Measurements from ENCODE around the gene TSGA10IP.
"Not testable (repeated sequence)": the region's sequence is repeated elsewhere in the genome, so short reads cannot be mapped to it uniquely, and the experiment has no call there.

TSGA10IP gene

GRCh38 chr11:65946655-65947054 lies 1.4 kb downstream of the TSGA10IP start:
- no peak for DNase-seq (ENCODE audit: low read depth)

DNA sequence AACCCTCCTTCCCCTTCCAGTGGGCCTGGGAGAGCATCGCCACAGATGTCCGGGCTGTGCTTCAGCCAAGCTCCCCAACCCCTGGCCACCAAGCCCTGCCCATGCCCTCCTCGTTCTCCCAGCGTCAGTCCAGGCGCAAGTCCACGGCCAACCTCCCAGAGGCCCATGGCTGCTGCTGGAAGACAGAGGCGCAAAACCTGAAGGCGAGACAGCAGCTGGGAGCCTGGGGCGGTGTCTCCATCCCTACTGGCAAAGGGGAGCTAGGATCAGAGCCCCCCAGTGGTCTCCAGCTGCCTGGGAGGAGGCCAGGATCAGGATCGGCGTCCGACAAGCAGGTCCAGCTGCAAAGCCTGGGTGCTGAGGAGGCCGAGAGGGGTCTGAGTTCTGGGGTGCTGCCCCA lies 1.9 kb downstream of the TSGA10IP start:
- DNase-seq (ENCODE audit: low read depth): no peak

- DNase-seq (ENCODE audit: low read depth): no peak
These were observed 2.4 kb downstream of the TSGA10IP start for GRCh38 chr11:65947603-65948125.

- DNase-seq (ENCODE audit: low read depth): not testable (repeated sequence)
These were observed 5.4 kb downstream of the TSGA10IP start for GRCh38 chr11:65950711-65951110.

GRCh38 chr11:65951641-65952040 lies 6.4 kb downstream of the TSGA10IP start:
- not testable (repeated sequence) for DNase-seq (ENCODE audit: low read depth)

DNA sequence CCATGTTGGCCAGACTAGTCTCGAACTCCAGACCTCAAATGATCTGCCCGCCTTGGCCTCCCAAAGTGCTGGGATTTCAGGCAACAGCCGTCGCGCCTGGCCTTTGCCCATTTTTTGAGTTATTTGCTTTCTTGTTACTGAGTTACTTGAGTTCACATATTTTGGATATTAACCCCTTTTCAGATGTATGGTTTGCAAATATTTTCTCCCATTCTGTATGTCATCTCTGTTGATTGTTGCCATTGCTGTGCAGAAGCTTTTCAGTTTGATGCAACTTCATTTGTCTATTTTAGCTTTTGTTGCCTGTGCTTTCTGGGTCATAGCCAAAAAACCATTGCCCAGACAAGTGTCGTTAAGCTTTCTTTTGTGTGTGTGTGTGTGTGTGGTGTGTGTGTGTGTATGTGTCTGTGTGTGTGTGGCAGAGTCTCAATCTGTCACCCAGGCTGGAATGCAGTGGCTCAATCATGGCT lies 6.8 kb downstream of the TSGA10IP start:
- no peak for DNase-seq (ENCODE audit: low read depth)

DNA sequence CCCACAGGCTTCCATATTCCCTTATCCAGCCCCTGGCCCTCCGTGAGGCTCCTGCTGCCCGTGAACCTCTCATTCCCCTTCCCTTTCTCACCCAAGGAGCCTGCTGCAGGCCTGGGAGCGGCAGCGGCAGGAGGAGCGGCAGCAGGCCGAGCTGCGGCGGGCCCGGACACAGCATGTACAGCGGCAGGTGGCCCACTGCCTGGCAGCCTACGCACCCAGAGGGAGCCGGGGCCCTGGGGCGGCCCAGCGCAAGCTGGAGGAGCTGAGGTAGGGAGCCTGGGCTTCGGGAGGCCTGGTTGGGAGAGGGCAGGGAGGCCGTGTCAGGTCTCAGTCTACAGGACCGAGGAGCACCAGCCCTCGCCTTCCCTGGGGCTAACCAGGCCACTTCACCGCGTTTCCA lies 8.2 kb downstream of the TSGA10IP start:
- DNase-seq (ENCODE audit: low read depth): no peak

DNA sequence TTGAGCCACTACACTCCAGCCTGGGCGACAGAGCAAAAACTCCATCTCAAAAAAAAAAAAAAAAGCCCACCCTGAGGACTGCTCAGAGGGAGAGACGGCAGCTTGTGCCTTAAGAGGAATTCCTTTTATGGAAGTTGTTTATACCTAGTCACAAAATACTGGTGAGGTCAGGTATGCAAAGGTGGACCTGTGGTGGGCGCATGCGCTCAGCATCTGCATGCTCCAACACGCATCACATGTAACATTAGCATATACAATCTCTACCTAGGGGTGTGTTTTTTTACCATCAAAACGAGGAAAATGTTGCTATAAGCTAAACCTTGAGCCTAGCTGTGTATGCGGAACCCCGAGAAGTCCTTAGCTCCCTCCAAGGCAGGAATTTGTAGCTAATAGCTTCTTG lies 9.5 kb downstream of the TSGA10IP start:
- DNase-seq (ENCODE audit: low read depth): no peak

- DNase-seq (ENCODE audit: low read depth): no peak
These were observed 13.0 kb downstream of the TSGA10IP start for GRCh38 chr11:65958291-65958690.

DNA sequence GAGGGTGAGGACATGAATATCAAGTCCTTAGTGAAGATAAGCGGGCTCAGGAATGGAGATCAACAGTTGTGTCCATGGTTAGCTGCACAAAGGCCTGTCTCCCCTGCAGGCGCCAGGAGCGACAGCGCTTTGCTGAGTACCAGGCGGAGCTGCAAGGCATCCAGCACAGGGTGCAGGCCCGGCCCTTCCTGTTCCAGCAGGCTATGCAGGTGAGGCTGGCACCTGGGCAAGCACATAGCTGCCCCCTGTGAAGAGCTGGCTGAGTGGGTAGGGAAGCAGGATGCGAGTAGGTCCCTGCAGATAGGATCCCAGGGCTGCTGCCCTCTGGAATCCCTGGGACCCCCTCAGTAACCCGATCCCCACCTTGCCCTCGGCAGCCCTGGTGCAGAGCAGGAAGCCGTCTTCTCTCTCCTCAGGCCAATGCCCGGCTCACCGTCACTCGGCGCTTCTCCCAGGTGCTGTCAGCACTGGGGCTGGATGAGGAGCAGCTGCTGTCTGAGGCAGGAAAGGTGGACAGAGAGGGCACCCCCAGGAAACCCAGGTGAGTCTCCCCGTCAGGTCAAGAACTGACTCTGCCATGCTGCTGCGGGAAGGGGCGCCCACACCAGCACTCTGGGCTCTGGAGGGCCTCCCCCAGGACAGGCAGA lies 13.6 kb downstream of the TSGA10IP start:
- DNase-seq (ENCODE audit: low read depth): no peak

GRCh38 chr11:65960824-65961266 lies 15.6 kb downstream of the TSGA10IP start:
- no peak for DNase-seq (ENCODE audit: low read depth)

DNA sequence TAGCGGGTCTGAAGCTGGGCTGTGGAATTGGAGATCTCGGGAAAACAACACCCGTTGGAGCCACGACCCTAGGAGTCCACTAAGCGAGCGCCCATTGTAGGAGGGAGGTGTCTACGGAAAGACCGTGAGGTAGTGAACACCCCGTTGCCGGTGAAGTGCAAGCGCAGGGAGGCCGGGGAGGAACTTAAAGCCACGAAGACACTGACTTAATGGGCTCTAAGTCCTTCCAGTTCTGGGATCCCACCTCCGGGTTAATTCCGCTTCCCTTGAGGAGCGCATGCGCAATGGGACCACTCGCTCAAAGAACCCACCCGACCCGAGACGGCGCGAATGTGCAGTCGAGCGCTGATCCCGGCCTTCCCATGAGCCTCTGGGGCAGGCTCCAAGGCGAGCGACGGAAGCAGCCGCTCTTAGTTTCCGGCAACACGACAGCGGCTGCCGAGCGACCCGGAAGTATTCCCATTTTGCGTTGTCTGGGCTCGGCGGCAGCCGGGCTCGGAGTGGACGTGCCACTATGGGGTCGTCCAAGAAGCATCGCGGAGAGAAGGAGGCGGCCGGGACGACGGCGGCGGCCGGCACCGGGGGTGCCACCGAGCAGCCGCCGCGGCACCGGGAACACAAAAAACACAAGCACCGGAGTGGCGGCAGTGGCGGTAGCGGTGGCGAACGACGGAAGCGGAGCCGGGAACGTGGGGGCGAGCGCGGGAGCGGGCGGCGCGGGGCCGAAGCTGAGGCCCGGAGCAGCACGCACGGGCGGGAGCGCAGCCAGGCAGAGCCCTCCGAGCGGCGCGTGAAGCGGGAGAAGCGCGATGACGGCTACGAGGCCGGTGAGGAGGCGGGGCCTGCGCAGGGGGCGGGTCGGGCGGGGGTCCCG lies 16.2 kb downstream of the TSGA10IP start, which contains the start of gene SART1:
TSS of gene SART1 (plus strand) at position 468 of the 874 bp plus-strand sequence. CDS start at position 515, 47 bp downstream.
- peak; percentile 96 for DNase-seq (ENCODE audit: low read depth)

DNA sequence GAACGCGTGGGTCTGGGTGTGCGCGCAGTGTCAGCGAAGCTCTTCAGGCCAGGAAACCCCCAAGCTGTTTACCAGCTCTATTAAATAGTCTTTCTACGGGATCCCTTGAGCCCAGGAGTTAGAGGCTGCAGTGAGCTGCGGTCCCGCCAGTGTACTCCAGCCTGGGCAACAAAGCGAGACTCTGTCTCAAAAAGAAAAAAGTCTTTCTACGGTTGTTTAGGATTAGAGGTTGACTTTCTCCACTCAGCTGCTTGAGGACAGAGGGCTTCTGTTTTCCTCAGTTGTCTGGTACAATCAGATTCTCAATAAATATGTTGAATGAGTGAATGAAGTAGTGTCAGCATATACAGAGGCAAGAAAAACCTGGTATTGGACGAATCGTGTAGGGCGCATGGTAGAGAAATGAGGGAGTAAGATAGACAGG lies 16.9 kb downstream of the TSGA10IP start:
- no peak for DNase-seq (ENCODE audit: low read depth)

DNA sequence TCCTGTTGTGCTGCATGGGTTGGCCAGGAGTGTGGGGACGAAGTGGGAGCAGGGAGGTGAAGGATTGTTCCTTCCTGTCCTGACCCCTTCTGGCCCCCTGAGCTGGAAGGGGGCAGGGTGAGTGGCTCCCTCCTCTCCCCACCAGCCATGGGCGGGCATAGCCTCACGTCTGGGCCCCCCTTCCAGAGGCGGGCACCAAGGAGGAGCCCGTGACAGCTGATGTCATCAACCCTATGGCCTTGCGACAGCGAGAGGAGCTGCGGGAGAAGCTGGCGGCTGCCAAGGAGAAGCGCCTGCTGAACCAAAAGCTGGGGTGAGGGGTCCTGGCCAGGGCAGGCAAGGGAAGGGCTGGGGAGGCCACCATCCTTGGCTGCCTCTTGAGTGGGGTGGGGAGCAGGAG lies 19.6 kb downstream of the TSGA10IP start:
- DNase-seq (ENCODE audit: low read depth): no peak

- no peak for DNase-seq (ENCODE audit: low read depth)
These were observed 20.9 kb downstream of the TSGA10IP start for GRCh38 chr11:65965986-65966762.

- no peak for DNase-seq (ENCODE audit: low read depth)
These were observed 22.2 kb downstream of the TSGA10IP start for GRCh38 chr11:65967329-65967934.

DNA sequence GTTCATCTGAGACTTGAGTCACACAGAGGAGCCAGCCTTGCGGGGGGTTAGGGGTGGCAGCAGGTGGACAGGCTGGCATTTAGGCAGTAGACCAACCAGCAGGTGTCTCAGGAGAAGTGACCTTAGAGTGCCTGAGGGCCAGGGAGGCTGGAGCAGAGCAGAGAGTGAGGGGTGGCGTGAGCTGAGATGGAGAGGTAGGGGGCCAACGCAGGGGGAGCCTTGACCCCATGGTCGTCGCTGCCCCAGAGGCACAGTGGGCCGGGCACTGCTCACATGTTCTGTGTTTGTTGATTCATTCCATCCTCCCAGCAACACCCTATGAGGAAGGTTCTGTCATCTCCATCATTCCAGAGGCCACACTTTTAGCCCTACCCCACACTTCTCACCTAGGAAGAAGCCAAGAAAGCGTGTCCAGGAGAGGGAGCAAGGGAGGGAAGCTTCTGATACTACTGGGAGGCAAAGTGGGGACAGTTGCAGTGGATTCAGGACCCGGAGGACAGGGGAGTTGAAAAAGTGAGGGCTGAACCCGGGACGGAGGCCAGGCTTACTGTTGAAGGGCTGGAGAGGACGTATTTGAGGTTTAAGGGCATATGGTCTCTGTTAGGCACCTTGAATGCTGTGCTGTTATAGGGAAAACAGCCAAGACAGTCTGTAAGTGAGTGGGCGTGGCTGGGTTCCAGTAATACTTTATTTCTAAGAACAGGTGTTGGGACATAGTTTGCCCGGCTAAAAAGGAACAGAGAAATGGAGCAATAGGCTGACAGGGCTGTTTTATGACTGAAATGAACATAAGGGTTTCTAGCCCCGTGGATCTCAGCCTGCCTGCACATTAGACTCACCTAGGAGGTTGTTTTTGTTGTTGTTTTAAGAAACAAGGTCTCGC lies 23.6 kb downstream of the TSGA10IP start:
- no peak for DNase-seq (ENCODE audit: low read depth)

DNA sequence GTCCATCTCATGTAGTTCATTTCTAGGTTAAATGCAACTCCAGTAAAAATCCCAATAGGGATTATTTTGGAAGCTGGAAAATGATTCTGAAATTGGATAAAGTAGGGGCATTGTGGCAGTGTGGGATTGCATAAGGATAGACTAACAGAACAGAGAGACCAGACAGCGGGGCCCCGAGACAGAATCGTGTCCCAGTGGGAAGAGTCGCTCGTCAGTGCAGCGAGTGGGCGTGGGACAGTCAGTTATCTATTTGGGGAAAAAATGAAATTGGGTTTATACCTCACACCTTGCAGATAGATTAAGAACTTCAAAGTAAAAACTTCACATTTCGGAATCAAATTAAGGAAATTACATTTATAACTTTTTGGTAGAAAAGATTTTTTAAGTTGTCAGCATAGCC lies 26.8 kb downstream of the TSGA10IP start:
- no peak for DNase-seq (ENCODE audit: low read depth)

DNA sequence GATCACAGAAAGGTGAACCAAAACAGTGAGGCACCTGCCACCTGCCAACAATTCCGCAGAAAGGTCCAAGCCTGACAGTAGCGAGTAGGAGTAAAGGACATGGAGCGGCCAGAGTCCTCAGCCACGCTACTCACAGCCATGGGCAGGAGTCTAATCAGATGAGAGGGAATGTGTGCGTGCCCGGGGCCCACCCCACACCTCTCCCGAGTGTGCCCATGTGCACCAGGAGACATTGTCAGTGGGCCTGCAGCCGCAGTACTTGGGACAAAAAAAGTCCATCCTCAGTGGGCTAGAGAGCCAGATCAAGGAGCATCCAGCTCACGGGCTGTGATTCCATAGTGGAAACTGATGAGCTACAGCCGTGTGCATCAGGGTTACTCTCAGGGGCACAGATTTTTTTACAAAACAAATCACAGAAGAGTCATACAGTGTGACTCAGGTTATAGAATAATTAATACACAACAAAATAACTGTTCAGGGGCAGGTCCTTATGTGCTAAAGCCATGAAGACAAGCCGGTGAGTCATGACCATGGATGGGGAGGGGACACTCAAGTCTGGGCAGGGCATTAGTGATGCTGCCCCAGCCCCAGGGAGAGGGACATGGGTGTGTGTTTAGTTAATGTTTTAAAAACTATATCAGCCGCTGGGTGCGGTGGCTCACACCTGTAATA lies 28.3 kb downstream of the TSGA10IP start:
- DNase-seq (ENCODE audit: low read depth): peak; percentile 33

DNA sequence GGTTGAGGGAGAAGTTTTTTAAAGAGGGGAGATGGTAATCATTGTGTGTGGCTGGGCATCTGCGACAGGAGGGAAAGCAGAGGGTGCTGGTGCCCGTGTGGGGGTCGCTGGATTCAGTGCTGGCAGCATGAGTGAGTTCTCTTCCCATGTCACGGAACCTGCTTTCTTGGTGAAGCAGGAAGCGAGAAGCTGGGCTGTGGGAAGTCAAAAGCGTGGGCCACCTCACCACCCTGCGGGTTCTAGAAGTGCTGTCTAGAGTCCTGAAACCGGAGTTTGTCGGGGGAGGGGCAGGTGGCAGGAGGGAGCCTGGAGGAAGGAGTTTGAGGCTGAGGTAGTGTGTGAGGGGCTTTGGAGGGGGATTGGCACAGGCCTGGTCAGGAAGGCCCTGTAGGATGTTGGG lies 30.5 kb downstream of the TSGA10IP start:
- DNase-seq (ENCODE audit: low read depth): no peak

All from stromal cell of bone marrow (primary cell).